ENCODE data around the gene ADAM33.

The ADAM33 gene

DNA sequence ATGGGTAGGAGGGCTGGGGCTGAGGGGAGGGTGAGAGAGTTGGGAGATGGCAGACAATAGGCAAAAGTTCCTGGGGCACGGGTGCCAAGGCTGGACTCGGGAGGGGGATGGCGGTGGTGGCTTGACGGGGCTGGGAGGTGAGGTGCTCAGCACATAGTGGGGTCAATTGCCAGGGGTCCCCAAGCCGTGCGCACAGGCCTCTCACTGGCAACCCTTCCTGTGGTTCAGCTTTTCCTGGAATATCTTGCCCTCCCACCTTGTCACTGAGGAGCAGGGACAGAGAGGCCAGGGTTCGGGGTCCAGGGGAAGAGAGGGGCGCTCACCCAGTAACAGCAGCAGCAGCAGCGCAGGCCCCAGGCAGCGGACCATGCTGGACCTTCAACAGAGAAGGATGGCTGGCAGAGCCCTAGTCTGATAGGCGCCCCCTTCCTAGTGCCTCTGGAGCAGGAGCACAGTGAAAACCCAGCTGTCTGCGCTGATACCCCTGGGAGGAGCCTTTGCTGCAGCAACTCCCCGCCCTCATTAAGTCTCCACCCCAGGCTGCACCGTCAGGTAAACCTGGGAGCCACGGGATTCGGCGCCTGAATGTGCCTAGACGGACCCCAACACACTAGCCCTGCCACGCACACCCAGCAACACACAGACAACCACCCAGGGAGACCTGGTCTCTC is 18.6 kb downstream of the ADAM33 start, which contains the start of gene GFRA4:
Gene GFRA4, minus strand, starts transcription at position 369 of the 671 bp plus-strand sequence. Its CDS starts 0 bp downstream, at position 369.
- no peak for DNase-seq

GRCh38 chr20:3661814-3662665 is 19.8 kb downstream of the ADAM33 start:
- DNase-seq: no peak

DNA sequence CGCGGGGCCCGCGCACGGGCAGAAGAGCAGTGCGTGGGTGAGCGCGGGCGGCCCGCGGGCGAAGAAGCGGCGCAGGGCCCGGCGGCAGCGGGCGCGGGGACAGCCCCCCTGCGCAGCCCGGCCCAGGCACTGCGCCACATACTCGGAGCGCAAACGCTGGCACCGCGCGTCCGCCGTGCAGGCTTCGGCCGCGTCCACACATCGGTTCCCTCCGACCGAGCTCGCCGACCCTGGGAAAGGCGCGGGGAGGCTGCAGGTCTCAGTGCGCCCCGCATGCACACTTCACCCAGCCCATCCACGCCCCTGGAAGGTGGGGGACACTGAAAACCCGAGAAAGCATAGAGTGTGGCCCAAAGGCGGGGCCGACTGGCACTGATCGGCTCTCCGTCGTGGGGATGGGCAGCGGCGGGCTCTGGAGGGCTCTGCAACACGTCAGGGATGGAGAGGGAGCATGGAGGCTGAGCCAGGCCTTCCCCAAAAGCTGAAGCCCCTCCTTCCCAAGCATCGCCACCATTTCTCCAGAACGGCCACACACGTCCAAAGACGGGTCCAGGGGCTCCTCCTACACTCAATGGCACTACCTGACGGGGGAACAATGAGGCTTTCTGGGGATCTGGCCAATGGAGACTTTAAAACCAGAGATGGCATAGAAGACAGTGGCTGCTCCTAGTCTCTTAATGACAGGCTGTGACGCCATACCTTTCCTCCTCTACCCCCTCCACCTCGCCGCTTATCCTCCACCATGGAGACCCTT is 20.6 kb downstream of the ADAM33 start:
- DNase-seq: no peak

DNA sequence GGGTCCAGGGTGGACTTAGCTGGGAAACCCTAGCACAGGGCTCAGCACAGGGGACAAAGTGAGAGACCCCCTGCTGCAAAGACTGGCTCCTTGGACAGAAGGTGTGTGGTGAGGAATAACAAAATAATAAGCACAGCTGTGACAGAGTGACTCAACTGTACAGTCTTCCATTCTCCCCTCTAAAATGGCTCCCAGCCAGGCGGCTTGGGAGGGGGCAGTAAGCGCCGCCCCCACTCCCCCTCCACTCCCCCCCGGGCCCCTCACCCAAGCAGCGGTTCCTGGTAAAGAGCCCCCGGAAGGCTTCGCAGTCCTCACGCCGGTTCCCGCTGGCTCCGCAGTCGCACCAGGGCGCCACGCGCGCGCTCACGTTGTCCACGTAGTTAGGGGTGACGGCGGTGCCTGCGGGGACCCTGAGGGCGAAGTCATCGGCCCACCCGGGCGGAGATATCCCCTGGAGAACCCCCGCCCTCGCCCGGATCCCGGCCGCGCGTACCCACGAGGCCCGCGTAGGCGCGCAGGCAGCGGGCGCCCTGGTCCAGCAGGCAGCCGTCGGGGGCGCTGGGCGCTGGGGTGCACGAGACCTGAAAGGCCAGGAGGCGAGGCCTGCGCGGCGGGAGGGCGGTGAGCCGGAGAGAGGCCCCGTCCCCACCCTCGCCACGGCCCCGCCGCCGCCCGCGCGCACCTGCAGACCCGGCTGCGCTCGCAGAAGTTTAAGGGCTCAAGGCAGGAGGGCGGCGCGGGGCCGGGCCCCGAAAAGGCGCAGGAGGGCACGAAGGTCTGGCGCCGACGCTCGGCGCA is 21.3 kb downstream of the ADAM33 start:
- DNase-seq: no peak

GRCh38 chr20:3659492-3660261 is 22.1 kb downstream of the ADAM33 start:
- DNase-seq: no peak

DNA sequence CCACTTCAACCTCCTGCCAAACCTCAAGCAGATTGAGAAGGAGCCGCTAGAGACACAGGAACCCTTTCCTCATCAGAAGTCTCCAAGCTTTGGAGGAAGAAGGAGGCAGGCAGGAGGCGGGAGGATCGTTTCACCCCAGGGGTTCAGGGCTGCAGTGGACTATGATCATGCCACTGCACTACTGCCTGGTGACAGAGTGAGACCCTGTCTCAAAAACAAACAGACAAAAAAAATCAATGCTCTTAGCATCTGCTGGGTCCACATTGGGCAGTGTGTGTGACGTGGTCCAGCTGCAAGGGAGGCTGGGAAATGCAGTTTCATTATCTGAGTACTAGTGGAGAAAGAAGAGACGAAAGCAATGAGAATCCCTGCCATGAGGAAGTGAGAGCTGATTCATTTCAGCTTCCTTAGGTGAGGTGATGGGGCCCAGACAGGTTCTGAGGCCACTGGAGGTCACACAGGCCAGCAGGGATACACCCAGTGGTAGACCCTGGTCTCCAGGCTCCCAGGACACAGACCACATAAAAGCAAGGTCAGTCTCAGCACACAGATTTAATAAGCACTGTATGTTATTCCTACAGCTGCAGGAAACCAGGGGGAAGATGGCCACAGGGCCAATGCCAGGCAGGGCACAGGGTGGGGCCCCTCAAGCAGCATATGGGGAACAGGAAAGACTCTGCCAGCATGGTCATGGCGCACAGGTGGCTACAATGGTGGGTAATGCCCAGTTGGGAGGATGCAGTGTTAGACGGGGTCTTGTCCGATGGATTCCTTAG is 22.9 kb downstream of the ADAM33 start:
- no peak for DNase-seq

DNA sequence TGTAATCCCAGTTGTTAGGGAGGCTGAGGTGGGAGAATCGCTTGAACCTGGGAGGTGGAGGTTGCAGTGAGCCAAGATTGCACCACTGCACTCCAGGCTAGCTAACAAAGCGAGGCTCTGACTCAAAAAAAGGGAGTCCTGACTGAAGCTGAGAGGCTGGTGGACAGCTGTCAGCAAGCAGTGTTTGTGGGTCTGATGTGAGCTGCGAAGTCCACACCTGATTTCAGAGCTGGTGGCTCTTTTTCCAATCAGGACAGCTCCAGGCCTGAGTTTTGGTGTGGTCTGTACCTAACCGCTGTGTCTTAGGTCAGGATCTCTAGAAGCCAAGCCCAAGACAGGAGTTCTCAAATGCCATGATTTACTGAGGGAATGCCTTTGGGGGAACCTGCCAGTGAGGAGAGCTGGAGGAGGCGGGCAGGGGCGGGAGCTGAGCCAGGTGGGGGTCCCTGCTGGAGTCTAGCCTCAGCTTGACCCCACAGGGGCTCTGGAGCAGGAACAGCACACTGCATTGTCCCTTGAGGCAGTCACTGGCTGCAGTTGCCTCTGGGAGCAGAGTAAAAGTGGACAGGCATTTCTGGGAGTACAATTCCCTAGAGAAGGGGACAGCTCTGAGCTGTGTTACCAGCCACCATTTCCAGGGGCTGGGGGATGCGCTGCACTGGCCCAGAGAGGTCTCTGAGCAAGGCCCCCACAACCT is 23.6 kb downstream of the ADAM33 start:
- no peak for DNase-seq

DNA sequence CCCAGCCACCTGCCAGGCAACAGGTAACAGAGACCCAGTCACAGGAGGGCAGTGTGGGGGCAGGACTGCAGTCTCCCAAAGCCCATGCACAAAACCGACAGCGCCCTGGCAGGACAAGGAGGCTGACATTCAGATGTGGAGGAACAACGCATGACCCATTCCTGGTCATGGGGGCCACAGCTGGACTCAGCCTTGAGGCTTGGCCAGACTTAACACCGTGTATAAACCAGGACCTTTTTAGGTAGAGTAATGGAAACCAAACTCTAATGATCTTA is 26.7 kb downstream of the ADAM33 start:
- DNase-seq: no peak

DNA sequence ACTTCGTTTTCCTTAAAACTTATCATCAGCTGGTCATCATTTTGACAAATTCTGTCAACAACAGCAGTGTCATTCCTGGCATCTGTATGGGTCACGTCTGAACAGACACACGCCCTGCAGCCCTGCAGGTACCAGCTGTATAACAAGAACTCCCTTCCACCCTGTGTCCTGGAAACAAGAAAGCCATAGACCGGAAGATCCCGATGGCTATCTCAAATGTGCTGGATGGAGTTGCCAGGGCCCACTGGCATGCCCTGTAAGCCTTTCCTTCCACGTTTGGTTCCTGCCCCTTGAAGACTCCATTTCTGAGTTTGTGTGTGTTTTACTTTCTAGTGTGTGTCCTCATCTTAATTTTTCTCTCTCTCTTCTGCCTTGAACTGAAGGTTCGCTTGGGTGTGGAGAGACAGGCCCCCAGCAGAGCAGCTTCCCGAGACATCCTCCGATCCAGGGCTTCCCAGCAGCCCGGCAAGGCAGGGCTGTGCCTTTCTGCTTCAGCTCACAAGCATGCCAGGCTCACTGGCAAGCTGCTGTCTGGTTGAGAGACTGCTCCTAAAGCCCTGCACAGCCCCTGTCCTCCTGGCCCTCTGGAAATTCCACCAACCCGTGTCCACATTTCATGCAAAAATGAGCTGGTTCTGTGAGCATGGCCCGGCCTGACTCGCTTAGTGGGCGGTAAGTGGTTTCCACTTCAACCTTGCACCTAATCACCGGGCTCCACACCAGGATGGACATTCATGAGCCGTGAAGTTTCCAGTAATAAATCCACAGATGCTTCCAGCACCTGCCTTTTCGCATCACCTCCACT is 27.3 kb downstream of the ADAM33 start:
- no peak for DNase-seq

DNA sequence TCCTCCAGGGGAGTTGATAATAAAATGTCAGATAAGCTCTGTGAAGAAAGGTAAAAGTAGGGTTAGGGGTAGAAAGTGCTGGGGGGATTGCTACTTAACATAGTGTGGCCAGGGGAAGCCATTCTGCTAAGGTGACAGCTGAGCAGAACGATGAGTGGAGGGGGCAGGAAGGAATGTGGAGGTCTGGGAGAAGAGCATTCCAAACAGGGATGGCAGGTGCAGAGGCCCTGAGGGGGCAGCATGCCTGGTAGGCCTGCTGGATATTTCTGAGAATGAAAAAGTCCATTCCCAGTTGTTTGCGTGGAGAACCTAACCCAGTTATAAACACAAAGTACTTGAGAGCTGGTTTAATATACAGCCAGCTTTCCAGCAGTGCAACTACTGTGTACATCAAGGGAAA is 27.9 kb downstream of the ADAM33 start:
- DNase-seq: no peak

DNA sequence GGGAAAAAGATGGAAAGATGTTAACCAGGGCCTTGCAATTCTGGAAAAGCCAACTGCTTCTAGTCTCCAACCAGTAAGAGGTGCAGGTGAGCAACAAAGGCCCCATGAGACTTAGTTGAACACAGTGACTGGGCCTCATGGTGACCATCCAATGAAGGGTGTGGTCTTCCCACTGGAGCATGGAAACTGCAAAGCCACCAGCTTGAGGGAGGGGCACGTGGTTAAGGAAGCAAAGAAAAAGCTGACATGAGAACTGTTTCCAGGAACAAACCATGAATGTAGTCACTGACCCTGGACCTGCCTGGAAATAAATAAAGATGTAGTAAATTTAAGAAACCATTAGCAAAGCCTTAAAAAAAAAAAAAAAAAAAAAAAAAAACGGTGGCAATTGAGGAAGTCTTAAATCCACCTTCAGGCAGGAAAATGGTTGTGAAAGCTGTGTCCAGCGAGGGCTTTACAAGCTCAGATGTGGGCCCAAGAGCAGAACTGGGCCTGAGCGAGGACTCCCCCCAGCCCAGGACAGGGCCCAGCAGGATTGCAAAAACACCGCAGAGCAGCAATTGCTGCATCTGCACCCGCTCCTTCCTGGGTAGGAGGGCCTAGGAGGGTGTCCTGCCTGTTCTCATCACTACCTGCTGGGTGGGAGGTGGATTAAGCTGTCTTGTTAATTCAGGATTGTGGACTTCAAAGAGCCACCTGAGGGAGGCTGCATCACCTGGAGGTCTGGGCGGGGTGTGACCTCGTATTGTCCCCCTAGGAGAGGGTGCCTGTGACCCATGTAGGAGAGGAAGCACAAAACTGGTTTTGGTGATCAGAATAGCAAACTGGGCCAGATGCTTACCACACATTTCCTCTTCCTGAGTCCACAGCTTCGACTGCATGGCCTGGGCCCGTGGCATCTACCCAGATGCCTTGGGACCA is 28.9 kb downstream of the ADAM33 start:
- DNase-seq: no peak

DNA sequence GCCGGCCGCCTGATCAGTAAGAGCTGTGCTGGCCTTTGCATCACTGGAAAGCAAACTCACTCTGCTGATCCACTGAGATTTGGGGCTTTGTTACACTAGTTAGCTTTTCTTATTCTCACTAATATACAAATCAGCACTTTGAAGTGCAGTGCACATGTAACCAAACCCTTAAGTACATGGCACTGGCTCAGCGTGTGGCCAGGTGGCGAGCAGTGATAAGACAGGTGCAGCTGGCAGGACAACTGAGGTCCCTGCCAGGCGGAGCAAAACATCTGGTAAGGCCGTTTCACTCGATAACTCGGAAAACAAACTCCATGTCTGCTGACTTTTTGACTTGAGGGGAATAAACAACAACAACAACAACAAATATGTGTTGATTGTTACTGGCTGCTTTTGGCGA is 29.6 kb downstream of the ADAM33 start:
- DNase-seq: no peak

GRCh38 chr20:3651204-3651962 is 30.4 kb downstream of the ADAM33 start:
- DNase-seq: no peak

DNA sequence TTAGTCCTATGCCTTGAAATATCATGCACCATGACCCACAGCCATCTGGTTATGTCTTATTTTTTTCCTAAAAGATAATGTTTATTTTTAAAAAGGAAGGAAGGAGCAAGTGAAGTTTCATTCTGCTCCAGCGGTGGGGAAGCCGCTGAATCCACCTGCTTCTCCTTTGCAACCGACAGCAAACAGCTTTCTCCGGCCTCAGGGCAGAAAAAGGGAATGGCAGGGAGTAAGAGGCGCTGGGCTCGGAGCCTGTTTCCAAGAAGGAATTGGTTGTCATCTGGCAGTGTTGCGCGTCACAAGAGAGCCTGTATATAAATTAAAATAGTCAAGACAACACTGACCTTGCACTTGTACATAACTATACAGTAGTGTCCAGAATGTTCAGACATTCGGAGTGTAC is 32.9 kb downstream of the ADAM33 start:
- no peak for DNase-seq

GRCh38 chr20:3647473-3647872 is 34.3 kb downstream of the ADAM33 start:
- DNase-seq: no peak

GRCh38 chr20:3646651-3647050 is 35.2 kb downstream of the ADAM33 start:
- no peak for DNase-seq

GRCh38 chr20:3646067-3646440 is 35.8 kb downstream of the ADAM33 start:
- no peak for DNase-seq
